ENCODE data around the gene SERPINA12.

The SERPINA12 gene, protein sequence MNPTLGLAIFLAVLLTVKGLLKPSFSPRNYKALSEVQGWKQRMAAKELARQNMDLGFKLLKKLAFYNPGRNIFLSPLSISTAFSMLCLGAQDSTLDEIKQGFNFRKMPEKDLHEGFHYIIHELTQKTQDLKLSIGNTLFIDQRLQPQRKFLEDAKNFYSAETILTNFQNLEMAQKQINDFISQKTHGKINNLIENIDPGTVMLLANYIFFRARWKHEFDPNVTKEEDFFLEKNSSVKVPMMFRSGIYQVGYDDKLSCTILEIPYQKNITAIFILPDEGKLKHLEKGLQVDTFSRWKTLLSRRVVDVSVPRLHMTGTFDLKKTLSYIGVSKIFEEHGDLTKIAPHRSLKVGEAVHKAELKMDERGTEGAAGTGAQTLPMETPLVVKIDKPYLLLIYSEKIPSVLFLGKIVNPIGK

GRCh38 chr14:94509356-94509755 lies at the start of gene SERPINA12:
SERPINA12 (minus strand) TSS chr14:94509469; CDS start chr14:94498397, 11,072 bp downstream.
- no peak for DNase-seq (ENCODE audit: low read depth)

GRCh38 chr14:94558842-94559241 lies 49.6 kb upstream of the SERPINA12 start:
- DNase-seq (ENCODE audit: low read depth) = no peak

GRCh38 chr14:94557327-94557726 lies 48.1 kb upstream of the SERPINA12 start:
- DNase-seq (ENCODE audit: low read depth) = no peak

- DNase-seq (ENCODE audit: low read depth) = no peak
Observed at GRCh38 chr14:94555991-94556390, 46.7 kb upstream of the SERPINA12 start.

DNA sequence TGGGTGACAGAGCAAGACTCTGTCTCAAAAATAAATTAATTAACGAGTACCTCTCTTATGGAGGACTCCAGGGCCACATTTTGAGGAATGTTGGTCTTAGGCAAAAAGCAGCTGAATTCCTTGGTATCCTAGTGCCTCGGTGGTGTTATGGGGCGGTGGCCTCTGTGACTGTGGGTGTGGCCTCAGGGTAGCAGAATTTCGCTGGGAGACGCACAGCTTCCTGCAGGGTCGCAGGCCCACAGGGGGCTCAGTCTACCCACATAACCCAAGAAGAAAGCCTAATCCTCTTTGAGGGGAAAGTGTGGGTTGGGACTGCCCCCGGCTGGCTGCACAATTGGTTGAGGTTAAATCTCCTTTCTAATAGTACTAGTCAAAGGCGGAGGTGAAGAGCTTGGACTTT lies 40.8 kb upstream of the SERPINA12 start:
- DNase-seq (ENCODE audit: low read depth) = no peak

DNA sequence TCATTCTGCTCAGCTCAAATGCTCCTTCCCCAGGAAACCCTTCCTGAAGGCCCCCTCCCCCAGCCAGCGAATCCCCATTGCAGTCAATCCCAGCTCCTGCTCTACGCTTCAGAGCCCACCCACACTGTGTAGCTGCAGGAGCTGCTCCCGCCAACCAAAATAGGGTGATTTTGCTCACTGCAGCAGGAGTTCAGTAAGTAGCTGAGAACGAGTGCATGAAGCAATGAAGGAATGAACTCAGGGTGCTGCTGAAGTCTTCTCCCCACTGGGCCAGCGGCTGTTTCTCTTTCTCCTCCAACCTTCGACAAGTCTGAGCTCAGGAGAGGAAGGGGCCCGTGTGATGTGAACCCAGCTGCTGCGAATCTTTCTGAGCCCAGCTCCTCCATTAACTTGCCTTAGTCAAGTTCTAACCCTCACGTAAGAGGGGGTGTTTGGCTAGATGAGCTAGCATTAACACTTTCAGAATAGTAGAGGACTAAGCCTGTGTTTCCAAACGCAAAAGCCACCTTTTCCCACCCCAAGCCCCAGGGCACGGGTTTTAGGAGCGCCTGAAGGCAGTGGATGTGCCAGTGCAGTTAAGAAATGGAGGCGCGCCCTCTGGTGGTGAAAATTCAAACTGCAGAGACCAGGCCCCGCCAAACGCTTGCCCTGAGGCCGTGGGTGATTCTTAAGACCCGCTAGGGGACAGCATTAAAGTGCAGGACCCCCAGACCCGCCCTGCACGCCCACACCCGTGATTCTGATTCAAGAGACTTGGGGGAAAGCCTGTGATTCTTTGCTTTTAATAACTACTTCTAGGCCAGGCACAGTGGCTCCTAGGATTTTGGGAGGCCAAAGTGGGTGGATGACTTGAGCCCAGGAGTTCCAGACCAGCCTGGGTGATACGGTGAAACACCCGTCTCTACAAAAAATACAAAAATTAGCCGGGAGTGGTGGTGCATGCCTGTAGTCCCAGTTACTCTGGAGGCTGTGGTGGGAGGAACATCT lies 40.0 kb upstream of the SERPINA12 start:
- peak; percentile 37 for DNase-seq (ENCODE audit: low read depth)

- no peak for DNase-seq (ENCODE audit: low read depth)
Observed at GRCh38 chr14:94548131-94548998, 39.1 kb upstream of the SERPINA12 start.

- no peak for DNase-seq (ENCODE audit: low read depth)
Observed at GRCh38 chr14:94547726-94548125, 38.5 kb upstream of the SERPINA12 start.

DNA sequence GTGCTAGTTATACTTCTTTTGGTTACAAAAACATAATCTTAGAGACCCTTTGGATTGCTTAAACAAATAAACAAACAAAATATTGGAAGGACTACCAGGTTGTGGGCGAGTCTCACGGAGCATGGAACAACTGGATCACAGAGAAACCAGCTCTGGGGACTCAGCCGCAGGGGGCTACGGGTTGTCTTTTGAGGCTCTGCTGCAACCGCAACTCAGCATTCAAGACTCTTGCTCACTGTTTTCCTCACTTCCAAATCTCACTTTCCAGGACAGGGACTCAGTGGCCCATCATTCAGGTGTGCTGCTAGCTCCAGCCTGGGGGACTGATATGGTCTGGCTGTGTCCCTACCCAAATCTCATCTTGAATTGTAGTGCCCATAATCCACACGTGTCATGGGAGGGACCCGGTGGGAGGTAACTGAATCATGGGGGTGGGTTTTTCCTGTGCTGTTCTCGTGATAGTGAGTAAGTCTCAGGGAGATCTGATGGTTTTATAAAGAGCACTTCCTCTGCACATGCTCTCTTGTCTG lies 37.9 kb upstream of the SERPINA12 start:
- DNase-seq (ENCODE audit: low read depth) = no peak

DNA sequence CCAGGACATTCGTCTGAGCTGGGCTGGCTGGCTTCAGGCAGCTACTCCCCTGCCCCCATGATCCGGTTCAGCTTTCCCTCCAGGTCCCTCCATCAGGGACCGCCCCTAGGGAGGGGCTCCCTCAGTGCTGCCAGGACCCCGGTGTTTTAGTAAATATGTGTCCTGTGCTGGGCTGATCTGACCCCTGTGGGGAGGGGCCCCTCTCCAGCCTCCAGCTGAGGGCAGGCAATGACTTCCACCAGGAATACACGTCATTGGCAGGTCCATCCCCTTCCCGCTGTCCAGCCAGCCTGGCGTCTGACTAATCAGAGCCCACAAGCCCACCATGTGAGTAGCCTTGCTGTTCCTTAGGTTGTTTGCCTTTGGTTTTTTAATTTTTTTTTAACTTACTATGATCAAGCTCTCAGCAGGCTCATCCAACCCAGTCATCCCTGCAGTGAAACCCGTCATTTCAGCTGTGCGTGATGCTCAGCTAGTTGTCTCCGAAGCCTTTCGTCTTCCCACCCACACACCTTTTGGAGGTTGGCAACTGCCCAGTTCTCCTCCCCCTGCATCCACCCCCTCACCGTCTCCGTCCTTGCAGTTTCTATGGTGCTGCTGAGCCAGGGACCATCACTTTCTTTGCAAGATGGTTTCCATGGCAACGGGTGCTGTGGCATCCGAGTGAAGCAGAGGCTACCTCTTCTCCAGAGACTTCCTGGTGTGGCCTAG lies 36.0 kb upstream of the SERPINA12 start:
- DNase-seq (ENCODE audit: low read depth) = no peak

DNA sequence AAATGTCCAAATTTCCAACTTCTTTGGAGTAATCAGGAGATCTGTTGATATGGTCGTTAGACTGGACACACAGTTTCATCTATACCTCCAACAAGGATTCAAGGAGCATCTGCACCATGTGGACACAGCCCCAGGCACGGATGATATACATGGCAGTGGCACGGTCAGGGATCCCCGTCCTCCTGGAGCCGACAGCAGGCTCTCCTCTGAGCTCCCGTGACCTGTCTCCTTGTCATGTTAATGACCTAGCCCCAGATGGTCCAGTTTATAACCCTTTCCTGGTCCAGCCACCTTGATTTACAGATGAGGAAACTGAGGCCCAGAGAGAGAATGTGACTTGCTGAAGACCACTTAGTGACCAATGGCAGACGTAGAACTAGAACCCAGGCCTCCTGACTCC lies 35.5 kb upstream of the SERPINA12 start:
- no peak for DNase-seq (ENCODE audit: low read depth)

GRCh38 chr14:94543449-94544124 lies 34.3 kb upstream of the SERPINA12 start:
- DNase-seq (ENCODE audit: low read depth) = no peak

DNA sequence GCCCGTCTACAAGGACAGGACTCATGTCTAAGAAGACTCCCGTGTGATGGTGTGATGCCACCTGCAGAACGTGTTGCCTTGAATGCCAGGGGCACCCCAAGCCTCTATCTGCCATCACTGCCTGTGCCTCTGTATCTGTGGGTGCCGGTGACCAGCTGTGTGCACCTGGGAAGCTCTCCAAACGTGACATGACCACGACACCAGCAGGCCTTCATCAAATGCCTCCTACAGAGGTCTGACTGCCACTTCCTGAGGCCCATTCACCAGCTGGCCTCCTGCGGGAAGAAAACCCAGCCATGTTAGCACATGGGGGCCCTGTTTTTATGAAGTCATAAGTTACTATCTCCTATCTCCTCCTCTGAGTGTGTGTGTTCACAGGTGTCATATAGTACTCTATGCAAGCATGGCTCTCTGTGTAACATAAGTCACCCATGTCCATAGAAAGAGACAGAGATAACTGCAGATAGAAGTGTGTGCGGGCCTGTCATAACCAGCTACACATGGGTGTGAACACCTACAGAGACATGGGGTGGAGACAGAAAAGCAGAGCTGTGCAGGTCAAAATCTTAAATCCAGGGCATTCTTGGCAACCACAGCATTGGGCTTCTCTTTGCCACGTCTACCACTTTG lies 33.7 kb upstream of the SERPINA12 start:
- no peak for DNase-seq (ENCODE audit: low read depth)

DNA sequence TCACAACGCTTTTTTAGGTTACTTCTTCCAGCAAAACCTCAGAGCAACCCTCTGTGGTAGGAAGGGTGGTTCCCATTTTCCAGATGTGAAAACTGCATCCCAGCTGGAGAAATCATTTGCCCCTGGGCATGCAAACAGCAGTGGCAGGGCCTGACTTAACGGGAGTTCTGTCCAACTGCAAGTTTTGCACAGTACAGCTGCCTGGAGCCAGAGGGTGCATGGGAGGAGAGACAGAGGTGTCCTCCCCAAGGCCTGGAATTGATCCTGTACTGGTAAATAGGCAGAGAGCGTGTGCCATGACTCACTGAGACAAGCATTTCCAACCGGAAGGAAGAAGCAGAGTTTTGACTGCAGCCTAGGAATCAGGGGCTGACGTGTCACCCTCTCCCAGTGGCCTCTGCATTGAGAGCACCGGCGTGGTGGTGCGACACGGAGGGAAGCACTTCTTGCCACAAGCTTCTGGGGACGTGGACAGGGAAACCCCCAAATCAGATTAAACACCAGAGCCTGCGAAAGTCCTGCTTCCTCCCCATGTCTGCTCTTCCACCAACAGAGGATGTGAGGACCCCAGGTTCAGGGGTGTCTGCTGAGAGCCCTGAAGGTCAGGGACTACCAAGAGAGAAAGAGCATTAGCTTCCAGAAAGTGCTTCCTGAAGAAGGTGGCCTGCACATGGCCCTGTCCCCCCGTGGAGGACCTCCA lies 33.0 kb upstream of the SERPINA12 start:
- DNase-seq (ENCODE audit: low read depth) = no peak

- no peak for DNase-seq (ENCODE audit: low read depth)
Observed at GRCh38 chr14:94541234-94541975, 32.1 kb upstream of the SERPINA12 start.

DNA sequence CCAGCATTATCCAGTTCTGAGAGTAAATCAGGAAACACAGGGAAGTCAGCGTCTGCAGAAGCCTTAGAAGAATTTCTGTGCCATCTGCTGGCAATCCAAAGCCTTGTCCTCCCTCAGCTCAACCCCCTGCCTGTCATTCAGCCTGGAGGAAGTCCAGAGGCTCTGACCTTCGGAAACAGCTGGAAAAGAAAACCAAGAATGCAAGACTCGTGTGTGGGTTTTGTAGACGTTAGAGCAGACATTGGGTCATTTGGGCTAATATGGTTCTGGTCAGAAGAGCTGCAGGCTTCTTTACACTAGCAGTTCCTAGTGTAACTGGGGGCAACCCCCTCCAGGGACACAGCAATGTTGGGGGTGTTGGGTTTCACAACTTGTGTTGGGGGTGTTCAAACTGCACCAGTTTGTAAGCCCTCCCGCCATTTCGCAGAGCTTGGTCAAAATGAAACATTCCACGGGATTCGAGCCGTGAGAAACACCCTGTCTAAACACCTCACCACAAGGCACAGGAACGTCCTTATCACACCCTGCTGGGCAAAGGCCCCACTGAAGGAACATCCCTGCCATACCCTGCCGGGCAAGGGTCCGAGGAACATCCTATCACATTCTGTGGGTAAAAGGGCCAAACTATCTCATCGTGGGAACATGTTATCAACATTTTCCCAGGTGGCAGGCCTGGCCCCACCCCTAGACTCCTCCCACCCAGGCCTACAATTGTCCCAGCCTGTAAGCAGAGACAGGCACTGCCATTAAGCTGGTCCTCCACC lies 30.9 kb upstream of the SERPINA12 start:
- DNase-seq (ENCODE audit: low read depth) = no peak

DNA sequence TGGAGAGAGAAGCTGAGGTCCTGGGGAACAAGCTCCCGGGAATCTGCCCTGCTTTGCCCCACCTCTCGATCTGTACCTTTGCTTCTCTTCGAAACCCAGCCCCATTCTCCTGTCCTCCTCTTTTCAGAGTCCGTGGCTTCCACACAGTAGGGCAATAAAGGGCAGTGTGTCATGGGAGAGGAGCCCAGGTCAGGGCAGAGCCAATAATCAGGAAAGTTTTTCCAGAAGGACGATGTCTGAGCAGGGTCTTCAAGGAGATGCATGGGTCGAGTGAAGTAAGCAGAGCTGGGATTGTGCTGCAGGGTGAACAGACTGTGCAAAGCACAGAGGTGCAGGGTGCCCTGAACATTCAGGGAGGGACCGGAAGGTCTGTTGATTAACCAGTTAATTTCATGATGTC lies 29.9 kb upstream of the SERPINA12 start:
- no peak for DNase-seq (ENCODE audit: low read depth)
